T-helper 1 cell treated with Interleukin-12 subunit alpha and Interleukin-12 subunit beta and Interleukin-4 antibody, amounts not matched to agents 30 μg/mL and 1 μg/mL, for 36 hours (primary cell): ENCODE measurements around the gene ABCA1.
"Not testable (repeated sequence)": the region's sequence is repeated elsewhere in the genome, so short reads cannot be mapped to it uniquely, and the experiment has no call there.

Experiments
- H3K27ac Mint-ChIP-seq: one replicate; pipeline ENCODE4 v1.8.0; 2021; ENCODE audit warnings: mild to moderate bottlenecking, mixed read lengths
- H3K27me3 Mint-ChIP-seq: one replicate; pipeline ENCODE4 v1.8.0; 2021; ENCODE audit warnings: low read depth, mixed read lengths
- H3K36me3 Mint-ChIP-seq: one replicate; pipeline ENCODE4 v1.8.0; 2021; ENCODE audit warnings: low read depth, mixed read lengths
- H3K4me1 Mint-ChIP-seq: one replicate; pipeline ENCODE4 v1.8.0; 2021; ENCODE audit warnings: low read depth, mixed read lengths
- H3K4me3 Mint-ChIP-seq: one replicate; pipeline ENCODE4 v1.8.0; 2021; ENCODE audit warnings: mild to moderate bottlenecking, moderate library complexity, mixed read lengths
- H3K9me3 Mint-ChIP-seq: one replicate; pipeline ENCODE4 v1.8.0; 2021; ENCODE audit warnings: mixed read lengths

The ABCA1 gene

GRCh38 chr9:104931256-104931655 lies 3.3 kb upstream of the ABCA1 start:
- no peak overlapping the region for H3K4me3 Mint-ChIP-seq
- peaks cover 14% of the 10 kb centered on the region for H3K4me1 Mint-ChIP-seq
- peaks cover 11% of the 10 kb centered on the region for H3K27me3 Mint-ChIP-seq
- H3K9me3 Mint-ChIP-seq, result no peaks in the 10 kb centered on the region
- no peak overlapping the region for H3K27ac Mint-ChIP-seq
- H3K36me3 Mint-ChIP-seq, result no peaks in the 10 kb centered on the region

DNA sequence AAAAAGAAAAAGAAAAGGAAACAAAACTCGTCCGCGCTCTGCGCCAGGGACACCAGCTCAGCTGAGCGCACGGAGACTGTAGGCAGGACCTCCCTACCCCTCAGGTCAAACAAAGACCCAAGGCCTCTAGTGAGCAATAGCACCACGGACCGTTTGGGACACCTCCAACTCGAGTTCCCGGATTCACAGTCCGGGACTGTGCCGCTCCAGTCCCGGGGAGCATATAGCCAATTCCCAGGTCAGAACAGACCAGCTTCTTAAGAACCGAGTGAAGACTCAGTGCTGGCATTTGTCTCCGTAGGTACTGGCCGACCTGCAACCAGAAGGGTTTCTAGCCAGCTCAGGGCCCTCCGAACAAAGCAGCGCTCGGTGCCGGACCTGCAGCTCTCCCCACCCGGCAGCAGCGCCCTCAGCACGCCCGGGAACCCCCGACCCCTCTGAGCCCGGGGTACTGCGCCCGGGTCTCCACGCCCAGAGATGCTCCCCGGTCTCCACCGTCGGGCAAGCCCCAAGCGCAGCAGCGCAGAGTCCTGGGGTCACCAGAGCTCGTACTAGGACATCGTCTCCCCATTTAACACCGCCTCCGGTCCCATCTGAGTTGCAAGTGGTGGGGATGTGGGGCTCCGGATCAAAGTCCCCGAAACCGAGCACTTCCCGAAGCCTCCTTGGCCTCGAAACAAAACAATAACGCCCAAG lies 591 bp downstream of the ABCA1 start:
- Mint-ChIP-seq H3K4me3 (peak overlapping the region; percentile 91), H3K4me1 (peaks cover 14% of the 10 kb centered on the region), H3K27ac (peak overlapping the region; percentile 69), H3K27me3 (peaks cover 19% of the 10 kb centered on the region), H3K36me3 (no peaks in the 10 kb centered on the region), H3K9me3 (no peaks in the 10 kb centered on the region)

DNA sequence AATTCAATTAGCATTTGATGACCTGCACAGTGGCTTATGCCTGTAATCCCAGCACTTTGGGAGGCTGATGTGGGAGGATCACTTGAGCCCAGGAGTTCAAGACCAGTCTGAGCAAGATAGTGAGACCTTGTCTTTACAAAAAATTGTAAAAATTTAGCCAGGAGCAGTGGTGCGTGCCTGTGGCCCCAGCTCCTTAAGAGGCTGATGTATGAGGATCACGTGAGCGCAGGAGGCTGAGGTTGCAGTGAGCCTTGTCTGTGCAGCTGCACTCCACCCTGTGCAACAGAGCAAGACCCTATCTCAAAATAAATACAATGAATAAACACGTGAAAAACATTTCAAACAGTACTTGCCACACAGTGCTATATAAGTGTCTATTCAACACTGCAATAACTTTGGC lies 4.2 kb downstream of the ABCA1 start:
- Mint-ChIP-seq H3K36me3 (no peaks in the 10 kb centered on the region), H3K4me1 (peaks cover 14% of the 10 kb centered on the region), H3K9me3 (no peaks in the 10 kb centered on the region)

GRCh38 chr9:104923289-104923688 lies 4.7 kb downstream of the ABCA1 start:
- no peak overlapping the region for H3K4me3 Mint-ChIP-seq
- no peak overlapping the region for H3K27ac Mint-ChIP-seq
- peaks cover 10% of the 10 kb centered on the region for H3K4me1 Mint-ChIP-seq
- no peaks in the 10 kb centered on the region for H3K9me3 Mint-ChIP-seq
- no peaks in the 10 kb centered on the region for H3K36me3 Mint-ChIP-seq
- peaks cover 19% of the 10 kb centered on the region for H3K27me3 Mint-ChIP-seq

More for the DNA sequence above, 4.2 kb downstream of the ABCA1 start:
- Mint-ChIP-seq H3K27me3 (peaks cover 21% of the 10 kb centered on the region), H3K27ac (no peak overlapping the region), H3K4me3 (no peak overlapping the region)

DNA sequence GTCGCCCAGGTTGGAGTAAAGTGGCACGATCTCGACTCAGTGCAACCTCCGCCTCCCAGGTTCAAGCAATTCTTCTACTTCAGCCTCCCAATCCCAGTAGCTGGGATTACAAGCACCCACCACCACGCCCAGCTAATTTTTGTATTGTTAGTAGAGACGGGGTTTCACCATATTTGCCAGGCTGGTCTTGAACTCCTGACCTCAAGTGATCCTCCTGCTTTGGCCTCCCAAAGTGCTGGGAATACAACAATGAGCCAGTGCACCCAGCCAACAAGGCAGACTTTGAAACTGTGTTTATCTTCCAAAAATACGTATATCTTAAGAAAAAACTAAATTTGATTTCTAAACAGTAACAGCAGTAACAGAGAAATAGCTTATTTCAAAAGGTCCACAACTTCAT lies 5.2 kb downstream of the ABCA1 start:
- not testable (repeated sequence) for H3K27ac Mint-ChIP-seq, H3K4me1 Mint-ChIP-seq, H3K9me3 Mint-ChIP-seq, H3K4me3 Mint-ChIP-seq, H3K36me3 Mint-ChIP-seq
- H3K27me3 Mint-ChIP-seq, result peaks cover 18% of the 10 kb centered on the region

- H3K27me3 Mint-ChIP-seq, result peaks cover 13% of the 10 kb centered on the region
These were observed 6.8 kb downstream of the ABCA1 start for GRCh38 chr9:104921067-104921741.

GRCh38 chr9:104915753-104916152 lies 12.2 kb downstream of the ABCA1 start:
- H3K27ac Mint-ChIP-seq, result no peak overlapping the region
- H3K4me3 Mint-ChIP-seq, result no peak overlapping the region
- H3K27me3 Mint-ChIP-seq, result peaks cover 13% of the 10 kb centered on the region
- H3K4me1 Mint-ChIP-seq, result peaks cover 3% of the 10 kb centered on the region
- H3K36me3 Mint-ChIP-seq, result no peaks in the 10 kb centered on the region
- H3K9me3 Mint-ChIP-seq, result no peaks in the 10 kb centered on the region

More at GRCh38 chr9:104921067-104921741, 6.8 kb downstream of the ABCA1 start:
- Mint-ChIP-seq H3K27ac (no peak overlapping the region), H3K4me1 (peaks cover under 1% of the 10 kb centered on the region), H3K9me3 (no peaks in the 10 kb centered on the region), H3K36me3 (no peaks in the 10 kb centered on the region), H3K4me3 (no peak overlapping the region)

GRCh38 chr9:104915049-104915448 lies 12.9 kb downstream of the ABCA1 start:
- Mint-ChIP-seq H3K4me3 (no peak overlapping the region), H3K9me3 (no peaks in the 10 kb centered on the region), H3K27me3 (peaks cover 13% of the 10 kb centered on the region), H3K27ac (no peak overlapping the region), H3K4me1 (peaks cover 3% of the 10 kb centered on the region), H3K36me3 (no peaks in the 10 kb centered on the region)

GRCh38 chr9:104914466-104914865 lies 13.5 kb downstream of the ABCA1 start:
- no peak overlapping the region for H3K27ac Mint-ChIP-seq
- H3K9me3 Mint-ChIP-seq, result no peaks in the 10 kb centered on the region
- peaks cover 13% of the 10 kb centered on the region for H3K27me3 Mint-ChIP-seq
- peaks cover 3% of the 10 kb centered on the region for H3K4me1 Mint-ChIP-seq
- H3K4me3 Mint-ChIP-seq, result no peak overlapping the region
- H3K36me3 Mint-ChIP-seq, result no peaks in the 10 kb centered on the region

GRCh38 chr9:104912606-104913005 lies 15.3 kb downstream of the ABCA1 start:
- Mint-ChIP-seq H3K27ac (no peak overlapping the region), H3K9me3 (no peaks in the 10 kb centered on the region), H3K4me3 (no peak overlapping the region), H3K36me3 (no peaks in the 10 kb centered on the region), H3K4me1 (peaks cover 3% of the 10 kb centered on the region), H3K27me3 (peaks cover 7% of the 10 kb centered on the region)

GRCh38 chr9:104911032-104911607 lies 16.8 kb downstream of the ABCA1 start:
- Mint-ChIP-seq H3K27ac (no peak overlapping the region), H3K9me3 (no peaks in the 10 kb centered on the region), H3K27me3 (peaks cover 7% of the 10 kb centered on the region), H3K36me3 (no peaks in the 10 kb centered on the region), H3K4me1 (peaks cover 3% of the 10 kb centered on the region), H3K4me3 (no peak overlapping the region)

GRCh38 chr9:104907278-104907951 lies 20.5 kb downstream of the ABCA1 start:
- Mint-ChIP-seq H3K4me3 (no peak overlapping the region), H3K27ac (no peak overlapping the region), H3K9me3 (no peaks in the 10 kb centered on the region), H3K4me1 (no peaks in the 10 kb centered on the region), H3K27me3 (no peaks in the 10 kb centered on the region), H3K36me3 (no peaks in the 10 kb centered on the region)

DNA sequence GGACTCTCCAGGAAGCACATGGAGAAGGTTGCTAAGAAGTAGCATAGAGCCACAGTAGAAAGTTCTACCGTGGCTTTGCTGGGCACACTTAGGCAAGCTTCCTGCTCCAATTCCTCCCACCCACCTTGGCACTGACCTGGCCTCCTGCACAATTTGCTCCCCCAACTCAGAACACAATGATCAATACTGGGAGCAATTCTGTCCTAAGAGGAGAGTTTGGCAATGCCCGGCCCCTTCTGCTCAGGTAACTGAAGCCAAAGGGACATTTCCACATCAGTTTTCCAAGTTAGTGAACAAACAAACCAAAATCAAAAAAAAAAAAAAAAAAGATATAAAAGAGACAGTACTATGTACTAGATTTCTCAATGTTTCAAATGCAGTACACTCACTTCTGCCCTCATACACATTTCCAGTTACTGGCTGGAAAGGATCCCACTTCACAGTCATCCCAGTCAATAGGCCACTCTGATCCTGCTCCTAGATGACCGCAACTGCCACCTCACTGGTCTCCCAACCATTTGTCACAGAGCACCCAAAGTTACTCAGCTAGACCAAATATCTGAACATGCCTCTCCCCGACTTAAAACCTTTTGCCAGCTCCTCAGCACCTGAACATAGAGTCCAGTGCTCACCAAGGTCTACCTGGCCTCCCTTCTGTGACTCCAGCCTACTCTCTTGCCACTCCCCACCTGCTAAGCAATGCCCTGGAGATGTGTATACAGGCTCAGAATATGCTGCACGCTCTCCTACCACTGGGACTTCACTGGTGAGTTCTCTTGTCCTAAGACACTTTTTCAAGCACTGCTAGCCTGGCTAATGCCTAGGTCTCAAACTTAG lies 21.3 kb downstream of the ABCA1 start:
- H3K9me3 Mint-ChIP-seq, result no peaks in the 10 kb centered on the region
- H3K27ac Mint-ChIP-seq, result no peak overlapping the region
- no peaks in the 10 kb centered on the region for H3K4me1 Mint-ChIP-seq
- H3K27me3 Mint-ChIP-seq, result no peaks in the 10 kb centered on the region
- H3K4me3 Mint-ChIP-seq, result no peak overlapping the region
- H3K36me3 Mint-ChIP-seq, result no peaks in the 10 kb centered on the region

GRCh38 chr9:104905931-104906330 lies 22.0 kb downstream of the ABCA1 start:
- no peaks in the 10 kb centered on the region for H3K9me3 Mint-ChIP-seq
- no peaks in the 10 kb centered on the region for H3K36me3 Mint-ChIP-seq
- no peaks in the 10 kb centered on the region for H3K27me3 Mint-ChIP-seq
- no peak overlapping the region for H3K27ac Mint-ChIP-seq
- no peak overlapping the region for H3K4me3 Mint-ChIP-seq
- H3K4me1 Mint-ChIP-seq, result no peaks in the 10 kb centered on the region
